ENCODE data around the gene DLGAP1.

Gene DLGAP1

DNA sequence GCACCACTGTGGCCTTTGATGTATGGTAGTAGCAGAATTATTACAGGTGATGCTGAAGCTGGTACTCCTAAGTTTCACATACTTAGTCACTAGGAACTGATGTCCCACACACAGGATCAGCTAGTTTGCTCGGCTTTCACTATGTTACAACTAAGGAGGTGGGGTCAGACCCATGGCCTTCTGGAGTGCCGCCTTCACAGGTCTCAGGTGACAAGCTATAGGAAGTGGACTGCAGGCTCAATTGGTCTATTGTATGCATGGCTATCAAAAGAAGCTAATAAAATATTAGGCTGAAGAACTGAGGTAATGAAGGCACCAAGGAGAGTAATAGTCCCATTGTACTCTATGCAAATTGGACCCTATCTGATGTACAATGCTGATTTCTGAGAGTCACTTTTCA lies 170.6 kb downstream of the DLGAP1 start:
- TF ChIP-seq, protein P1, sequence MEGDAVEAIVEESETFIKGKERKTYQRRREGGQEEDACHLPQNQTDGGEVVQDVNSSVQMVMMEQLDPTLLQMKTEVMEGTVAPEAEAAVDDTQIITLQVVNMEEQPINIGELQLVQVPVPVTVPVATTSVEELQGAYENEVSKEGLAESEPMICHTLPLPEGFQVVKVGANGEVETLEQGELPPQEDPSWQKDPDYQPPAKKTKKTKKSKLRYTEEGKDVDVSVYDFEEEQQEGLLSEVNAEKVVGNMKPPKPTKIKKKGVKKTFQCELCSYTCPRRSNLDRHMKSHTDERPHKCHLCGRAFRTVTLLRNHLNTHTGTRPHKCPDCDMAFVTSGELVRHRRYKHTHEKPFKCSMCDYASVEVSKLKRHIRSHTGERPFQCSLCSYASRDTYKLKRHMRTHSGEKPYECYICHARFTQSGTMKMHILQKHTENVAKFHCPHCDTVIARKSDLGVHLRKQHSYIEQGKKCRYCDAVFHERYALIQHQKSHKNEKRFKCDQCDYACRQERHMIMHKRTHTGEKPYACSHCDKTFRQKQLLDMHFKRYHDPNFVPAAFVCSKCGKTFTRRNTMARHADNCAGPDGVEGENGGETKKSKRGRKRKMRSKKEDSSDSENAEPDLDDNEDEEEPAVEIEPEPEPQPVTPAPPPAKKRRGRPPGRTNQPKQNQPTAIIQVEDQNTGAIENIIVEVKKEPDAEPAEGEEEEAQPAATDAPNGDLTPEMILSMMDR (conservative IDR thresholded peaks at IDR 0.05; ENCODE audit: control insufficient read depth, insufficient read depth, low read depth, low read length) = no peak
- H3K4me3 ChIP-seq (ENCODE audit: control insufficient read depth, low read depth, low read length) = no peak overlapping the region
- no peak for DNase-seq (ENCODE audit: low read depth)

DNA sequence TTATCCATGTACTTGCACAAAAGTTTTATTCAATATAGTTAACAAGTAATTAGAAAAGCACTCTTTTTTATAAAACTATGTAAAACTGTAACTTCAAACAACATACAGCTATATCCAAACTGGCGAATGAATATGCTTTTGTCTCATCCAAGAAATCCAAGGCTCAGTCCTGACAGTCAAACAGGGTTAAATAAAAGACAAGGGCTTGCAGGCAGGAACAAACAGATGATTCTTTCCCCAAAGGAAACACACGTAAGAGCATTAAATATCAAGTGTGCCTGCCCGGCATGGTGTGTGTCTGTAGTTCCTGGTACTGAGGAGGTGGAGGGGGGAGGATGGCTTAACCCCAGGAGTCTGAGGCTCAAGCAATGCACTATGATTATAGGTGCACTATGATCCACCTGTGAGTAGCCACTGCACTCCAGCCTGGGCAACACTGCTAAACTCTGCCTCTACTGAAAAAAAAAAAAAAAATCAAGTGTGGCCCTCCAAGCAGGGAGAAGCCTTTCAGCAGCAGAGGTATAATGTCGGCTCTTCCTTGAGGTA lies 171.3 kb downstream of the DLGAP1 start:
- TF ChIP-seq, protein P1 (conservative IDR thresholded peaks at IDR 0.05; ENCODE audit: control insufficient read depth, insufficient read depth, low read depth, low read length) = no peak
- no peak for DNase-seq (ENCODE audit: low read depth)
- H3K4me3 ChIP-seq (ENCODE audit: control insufficient read depth, low read depth, low read length) = no peak overlapping the region

DNA sequence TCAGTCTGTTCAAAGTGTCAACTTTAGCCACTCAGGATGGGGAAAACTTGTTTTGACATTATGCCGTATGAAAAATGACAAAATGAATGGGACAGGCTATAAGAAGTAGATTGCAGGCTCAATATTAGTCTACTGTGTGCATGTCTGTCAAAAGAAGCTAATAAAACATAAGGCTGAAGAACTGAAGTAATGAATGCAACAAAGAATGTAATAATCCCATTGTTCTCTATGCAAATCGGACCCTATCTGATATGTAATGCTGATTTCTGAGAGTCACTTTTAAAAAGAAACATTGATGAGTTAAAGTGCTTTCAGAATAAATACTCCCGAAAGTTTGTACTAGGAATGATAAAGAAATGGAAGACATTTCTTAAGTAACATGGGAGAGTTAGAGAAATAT lies 172.2 kb downstream of the DLGAP1 start:
- TF ChIP-seq, protein P1 (conservative IDR thresholded peaks at IDR 0.05; ENCODE audit: control insufficient read depth, insufficient read depth, low read depth, low read length) = no peak
- no peak for DNase-seq (ENCODE audit: low read depth)
- H3K4me3 ChIP-seq (ENCODE audit: control insufficient read depth, low read depth, low read length) = no peak overlapping the region

DNA sequence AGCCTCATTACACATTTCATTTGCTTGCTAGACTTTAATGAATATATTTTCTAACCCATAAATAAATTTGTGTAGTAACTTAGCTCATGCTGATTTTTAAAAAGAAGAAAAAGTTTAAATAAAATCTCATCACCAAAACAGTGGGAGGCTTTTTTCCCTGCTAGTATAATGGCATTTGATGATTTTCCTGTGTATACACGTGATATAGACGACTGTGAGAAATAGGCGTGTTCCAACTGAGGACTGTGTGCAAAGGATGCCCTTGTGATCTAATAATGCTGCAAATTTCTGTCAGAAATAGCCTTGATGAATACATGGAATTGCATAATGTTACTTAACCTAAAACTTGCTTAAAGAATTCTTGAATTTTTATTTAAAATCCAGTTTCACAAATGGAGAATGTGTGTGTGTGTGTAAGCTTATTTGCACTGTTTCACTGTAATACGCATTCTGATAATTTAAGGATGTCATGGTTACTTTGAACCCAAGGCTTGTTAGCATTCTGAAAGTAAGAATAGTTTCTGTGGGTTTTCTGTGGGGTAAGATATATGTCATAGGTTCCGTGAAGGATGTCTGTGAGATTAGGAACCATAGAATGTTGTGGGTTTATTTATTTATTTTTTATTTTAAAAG lies 178.0 kb downstream of the DLGAP1 start:
- H3K4me3 ChIP-seq (ENCODE audit: control insufficient read depth, low read depth, low read length) = no peak overlapping the region
- no peak for DNase-seq (ENCODE audit: low read depth)
- TF ChIP-seq, protein P1 (conservative IDR thresholded peaks at IDR 0.05; ENCODE audit: control insufficient read depth, insufficient read depth, low read depth, low read length) = no peak

DNA sequence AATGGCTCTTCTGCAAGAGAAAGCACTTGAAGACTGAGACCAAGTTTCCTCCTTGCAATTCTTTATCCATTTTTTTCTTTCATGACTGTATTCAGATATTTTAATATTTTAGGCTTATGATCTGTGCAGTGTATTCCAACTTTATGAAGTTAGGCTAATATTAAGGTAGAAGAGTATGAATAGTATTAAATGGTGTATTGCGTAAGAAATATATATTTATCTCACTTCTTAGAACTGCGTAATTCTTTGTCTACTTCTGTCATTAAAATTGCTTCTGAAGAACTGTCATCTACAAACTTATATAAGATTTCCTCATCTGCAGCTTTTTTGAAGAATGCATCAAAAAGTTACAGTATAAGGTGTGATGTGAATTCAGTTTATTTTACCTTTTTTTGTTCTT lies 183.2 kb downstream of the DLGAP1 start:
- H3K4me3 ChIP-seq (ENCODE audit: control insufficient read depth, low read depth, low read length) = no peak overlapping the region
- TF ChIP-seq, protein P1 (conservative IDR thresholded peaks at IDR 0.05; ENCODE audit: control insufficient read depth, insufficient read depth, low read depth, low read length) = no peak
- no peak for DNase-seq (ENCODE audit: low read depth)

DNA sequence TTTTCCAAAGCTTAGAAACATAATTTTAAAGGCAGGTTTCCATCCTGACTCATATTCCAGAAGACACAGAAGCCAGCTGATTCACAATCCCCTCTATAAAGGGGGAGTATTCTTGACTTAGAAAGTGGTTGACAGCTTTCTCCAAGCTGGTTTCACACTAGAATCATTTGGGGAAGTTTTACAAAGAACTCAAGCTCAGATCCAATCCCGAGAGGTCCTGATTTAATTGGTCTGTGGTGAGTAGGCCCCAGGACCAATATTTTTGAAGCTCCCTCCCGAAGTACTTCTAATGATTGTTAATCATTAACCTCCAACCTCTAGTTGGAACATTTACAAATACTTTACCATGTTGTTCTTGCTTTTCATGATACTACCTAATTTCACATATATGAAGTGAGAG lies 184.1 kb downstream of the DLGAP1 start:
- DNase-seq (ENCODE audit: low read depth) = no peak
- TF ChIP-seq, protein P1 (conservative IDR thresholded peaks at IDR 0.05; ENCODE audit: control insufficient read depth, insufficient read depth, low read depth, low read length) = no peak
- no peak overlapping the region for H3K4me3 ChIP-seq (ENCODE audit: control insufficient read depth, low read depth, low read length)
